ENCODE measurements around the gene FCGR1A.
"Not testable (repeated sequence)": the region's sequence is repeated elsewhere in the genome, so short reads cannot be mapped to it uniquely, and the experiment has no call there.

DNA sequence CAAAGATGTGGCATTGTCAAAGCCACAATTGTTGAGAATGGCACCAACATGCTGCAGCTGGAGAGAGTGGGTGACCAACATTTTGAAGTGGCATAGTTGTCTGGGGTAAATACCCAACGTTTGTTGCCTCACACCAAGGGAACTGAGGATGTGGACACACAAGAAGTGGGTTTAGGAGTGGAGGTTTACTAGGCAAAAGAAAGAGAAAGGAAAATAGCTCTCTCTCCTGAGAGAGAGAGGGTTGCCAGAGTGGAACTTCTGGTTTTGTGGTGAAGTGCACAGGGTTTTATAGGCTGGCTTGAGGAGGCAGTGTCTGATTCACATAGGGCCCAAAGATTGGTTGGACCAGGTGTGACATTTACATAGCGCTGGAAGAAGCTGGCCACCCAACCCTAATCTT is 29.0 kb upstream of the FCGR1A start:
- TF ChIP-seq EHF (CRISPR knock-in tag; IDR thresholded peaks at IDR 0.05); CHD4 (IDR thresholded peaks at IDR 0.05; ENCODE audit: borderline replicate concordance); CBX2 (IDR thresholded peaks at IDR 0.05; ENCODE audit: borderline replicate concordance, low read depth): not testable (repeated sequence)
- TF ChIP-seq, protein P1, sequence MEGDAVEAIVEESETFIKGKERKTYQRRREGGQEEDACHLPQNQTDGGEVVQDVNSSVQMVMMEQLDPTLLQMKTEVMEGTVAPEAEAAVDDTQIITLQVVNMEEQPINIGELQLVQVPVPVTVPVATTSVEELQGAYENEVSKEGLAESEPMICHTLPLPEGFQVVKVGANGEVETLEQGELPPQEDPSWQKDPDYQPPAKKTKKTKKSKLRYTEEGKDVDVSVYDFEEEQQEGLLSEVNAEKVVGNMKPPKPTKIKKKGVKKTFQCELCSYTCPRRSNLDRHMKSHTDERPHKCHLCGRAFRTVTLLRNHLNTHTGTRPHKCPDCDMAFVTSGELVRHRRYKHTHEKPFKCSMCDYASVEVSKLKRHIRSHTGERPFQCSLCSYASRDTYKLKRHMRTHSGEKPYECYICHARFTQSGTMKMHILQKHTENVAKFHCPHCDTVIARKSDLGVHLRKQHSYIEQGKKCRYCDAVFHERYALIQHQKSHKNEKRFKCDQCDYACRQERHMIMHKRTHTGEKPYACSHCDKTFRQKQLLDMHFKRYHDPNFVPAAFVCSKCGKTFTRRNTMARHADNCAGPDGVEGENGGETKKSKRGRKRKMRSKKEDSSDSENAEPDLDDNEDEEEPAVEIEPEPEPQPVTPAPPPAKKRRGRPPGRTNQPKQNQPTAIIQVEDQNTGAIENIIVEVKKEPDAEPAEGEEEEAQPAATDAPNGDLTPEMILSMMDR (IDR thresholded peaks at IDR 0.05), result not testable (repeated sequence)
